Astrocyte (in vitro differentiated cells and primary cell): Measurements from ENCODE around the gene SPAG9. TPM values are rescaled to one million over a fixed set of nuclear protein-coding genes. Genes with fewer than 3 reads are reported as not detected.

Source experiments
- DNase-seq: peaks from one replicate; pipeline ENCODE4 v3.0.0-alpha.2; 2010; ENCODE audit warnings: low read depth
- FAIRE-seq: peaks from 2 replicates; lab custom pipeline; 2011; peaks lifted over from hg19 to GRCh38; lab: Jason Lieb, UNC
- H2AFZ ChIP-seq: 2 replicates; pipeline ENCODE4 v1.6.0; 2012; ENCODE audit warnings: low read depth, low read length, inconsistent platforms
- H3K27ac ChIP-seq: 2 replicates; pipeline ENCODE4 v1.5.1; 2011; ENCODE audit warnings: low read depth, low read length, inconsistent platforms
- H3K27me3 ChIP-seq: 2 replicates; pipeline ENCODE4 v1.6.0; 2011; ENCODE audit warnings: low read length, inconsistent platforms; ENCODE audit not compliant: insufficient read depth
- H3K36me3 ChIP-seq: 2 replicates; pipeline ENCODE4 v1.5.1; 2011; ENCODE audit warnings: low read length, inconsistent platforms; ENCODE audit not compliant: insufficient read depth
- H3K4me1 ChIP-seq: 2 replicates; pipeline ENCODE4 v1.5.1; 2011; ENCODE audit warnings: low read length, inconsistent platforms; ENCODE audit not compliant: insufficient read depth
- H3K4me2 ChIP-seq: 2 replicates; pipeline ENCODE4 v1.6.0; 2012; ENCODE audit warnings: low read length, inconsistent platforms
- H3K4me3 ChIP-seq: 2 replicates; pipeline ENCODE4 v1.5.1; 2011; ENCODE audit warnings: low read depth, mild to moderate bottlenecking, low read length, inconsistent platforms; ENCODE audit not compliant: insufficient read depth
- H3K79me2 ChIP-seq: 2 replicates; pipeline ENCODE4 v1.6.0; 2012; ENCODE audit warnings: mild to moderate bottlenecking, low read length, inconsistent platforms; ENCODE audit not compliant: insufficient read depth
- H3K9ac ChIP-seq: 2 replicates; pipeline ENCODE4 v1.6.0; 2012; ENCODE audit warnings: mild to moderate bottlenecking, low read length, inconsistent platforms
- H3K9me3 ChIP-seq: 2 replicates; pipeline ENCODE4 v1.5.1; 2012; ENCODE audit warnings: low read depth, mild to moderate bottlenecking, low read length, inconsistent platforms; ENCODE audit not compliant: insufficient read depth
- H4K20me1 ChIP-seq: 2 replicates; pipeline ENCODE4 v1.6.0; 2012; ENCODE audit warnings: low read length, inconsistent platforms; ENCODE audit not compliant: insufficient read depth
- H3K27ac Mint-ChIP-seq: one replicate; pipeline ENCODE4 v1.8.0; 2021; ENCODE audit warnings: mild to moderate bottlenecking, mixed read lengths; ENCODE audit not compliant: unreplicated experiment
- H3K27me3 Mint-ChIP-seq: one replicate; pipeline ENCODE4 v1.8.0; 2021; ENCODE audit warnings: low read depth, mixed read lengths; ENCODE audit not compliant: unreplicated experiment
- H3K36me3 Mint-ChIP-seq: one replicate; pipeline ENCODE4 v1.8.0; 2021; ENCODE audit warnings: low read depth, mixed read lengths; ENCODE audit not compliant: unreplicated experiment
- H3K4me1 Mint-ChIP-seq: one replicate; pipeline ENCODE4 v1.8.0; 2021; ENCODE audit warnings: low read depth, mixed read lengths; ENCODE audit not compliant: unreplicated experiment
- H3K4me3 Mint-ChIP-seq: one replicate; pipeline ENCODE4 v1.8.0; 2021; ENCODE audit warnings: mild to moderate bottlenecking, moderate library complexity, mixed read lengths; ENCODE audit not compliant: unreplicated experiment
- H3K9me3 Mint-ChIP-seq: one replicate; pipeline ENCODE4 v1.8.0; 2021; ENCODE audit warnings: mild to moderate bottlenecking, mixed read lengths; ENCODE audit not compliant: unreplicated experiment
- CTCF ChIP-seq: IDR thresholded peaks from 2 replicates; pipeline ENCODE4 v1.5.1; 2011; ENCODE audit warnings: low read depth, mild to moderate bottlenecking, inconsistent platforms, low read length, moderate library complexity; ENCODE audit not compliant: insufficient read depth
- EZH2 ChIP-seq: IDR thresholded peaks from 2 replicates; pipeline ENCODE4 v1.6.1; 2012; ENCODE audit warnings: mild to moderate bottlenecking, low read length, inconsistent platforms; ENCODE audit not compliant: insufficient read depth
- total RNA-seq: library from RNA; stranded (reverse); gene quantifications from 2 replicates; pipeline ENCODE4 v1.2.1, GENCODE V29; 2021

Gene SPAG9
- total RNA-seq, 1 donor from 2014 or later: 102 TPM

- H3K27ac Mint-ChIP-seq: no peak overlapping the region
- H3K4me3 ChIP-seq: no peak overlapping the region
Measured at GRCh38 chr17:51029568-51030463, 90.9 kb downstream of the SPAG9 start.

GRCh38 chr17:51029142-51029541 is 91.5 kb downstream of the SPAG9 start:
- no peaks in the 10 kb centered on the region for H3K27me3 Mint-ChIP-seq
- H3K4me2 ChIP-seq: no peak overlapping the region
- H3K36me3 Mint-ChIP-seq: no peaks in the 10 kb centered on the region
- H3K27me3 ChIP-seq: no peaks in the 10 kb centered on the region
- no peak for FAIRE-seq
- H3K9ac ChIP-seq: no peak overlapping the region
- TF ChIP-seq EZH2: no peak
- H4K20me1 ChIP-seq: no peaks in the 10 kb centered on the region
- H3K36me3 ChIP-seq: no peaks in the 10 kb centered on the region
- no peak overlapping the region for H3K4me3 ChIP-seq
- H3K9me3 ChIP-seq: no peaks in the 10 kb centered on the region
- H3K4me1 Mint-ChIP-seq: peaks cover 14% of the 10 kb centered on the region
- H3K9me3 Mint-ChIP-seq: no peaks in the 10 kb centered on the region
- DNase-seq: no peak
- H2AFZ ChIP-seq: no peak overlapping the region
- H3K4me3 Mint-ChIP-seq: no peak overlapping the region
- no peaks in the 10 kb centered on the region for H3K79me2 ChIP-seq
- H3K27ac Mint-ChIP-seq: no peak overlapping the region
- no peak overlapping the region for H3K27ac ChIP-seq
- H3K4me1 ChIP-seq: no peaks in the 10 kb centered on the region

More at GRCh38 chr17:51029568-51030463, 90.9 kb downstream of the SPAG9 start:
- no peaks in the 10 kb centered on the region for H3K36me3 ChIP-seq
- Mint-ChIP-seq H3K9me3 (no peaks in the 10 kb centered on the region), H3K27me3 (no peaks in the 10 kb centered on the region), H3K4me1 (peaks cover 20% of the 10 kb centered on the region), H3K36me3 (no peaks in the 10 kb centered on the region), H3K4me3 (no peak overlapping the region)
- FAIRE-seq: no peak
- H4K20me1 ChIP-seq: no peaks in the 10 kb centered on the region
- DNase-seq: no peak
- peaks cover 6% of the 10 kb centered on the region for H3K79me2 ChIP-seq
- no peak for TF ChIP-seq EZH2
- no peak for TF ChIP-seq CTCF
- no peaks in the 10 kb centered on the region for H3K9me3 ChIP-seq
- no peak overlapping the region for H3K9ac ChIP-seq
- no peak overlapping the region for H3K27ac ChIP-seq
- H3K4me1 ChIP-seq: no peaks in the 10 kb centered on the region
- no peak overlapping the region for H2AFZ ChIP-seq
- H3K27me3 ChIP-seq: no peaks in the 10 kb centered on the region
- H3K4me2 ChIP-seq: no peak overlapping the region

GRCh38 chr17:51028176-51028863 is 92.3 kb downstream of the SPAG9 start:
- H2AFZ ChIP-seq: no peak overlapping the region
- no peaks in the 10 kb centered on the region for H3K9me3 ChIP-seq
- H3K27me3 ChIP-seq: no peaks in the 10 kb centered on the region
- H3K4me2 ChIP-seq: no peak overlapping the region
- peaks cover 13% of the 10 kb centered on the region for H3K4me1 Mint-ChIP-seq
- no peak for DNase-seq
- H3K9me3 Mint-ChIP-seq: no peaks in the 10 kb centered on the region
- no peak overlapping the region for H3K27ac Mint-ChIP-seq
- H3K79me2 ChIP-seq: no peaks in the 10 kb centered on the region
- no peaks in the 10 kb centered on the region for H3K27me3 Mint-ChIP-seq
- H3K4me3 Mint-ChIP-seq: no peak overlapping the region
- H3K4me1 ChIP-seq: no peaks in the 10 kb centered on the region
- H3K27ac ChIP-seq: no peak overlapping the region
- TF ChIP-seq EZH2: no peak
- TF ChIP-seq CTCF: no peak
- no peaks in the 10 kb centered on the region for H4K20me1 ChIP-seq
- H3K9ac ChIP-seq: no peak overlapping the region
- no peaks in the 10 kb centered on the region for H3K36me3 ChIP-seq
- H3K36me3 Mint-ChIP-seq: no peaks in the 10 kb centered on the region
- FAIRE-seq: no peak
- no peak overlapping the region for H3K4me3 ChIP-seq
